Measurements from ENCODE around the gene TTC39A.
A peak's percentile ranks its signal among the peaks of the same experiment; 100 is the strongest.

TTC39A gene

DNA sequence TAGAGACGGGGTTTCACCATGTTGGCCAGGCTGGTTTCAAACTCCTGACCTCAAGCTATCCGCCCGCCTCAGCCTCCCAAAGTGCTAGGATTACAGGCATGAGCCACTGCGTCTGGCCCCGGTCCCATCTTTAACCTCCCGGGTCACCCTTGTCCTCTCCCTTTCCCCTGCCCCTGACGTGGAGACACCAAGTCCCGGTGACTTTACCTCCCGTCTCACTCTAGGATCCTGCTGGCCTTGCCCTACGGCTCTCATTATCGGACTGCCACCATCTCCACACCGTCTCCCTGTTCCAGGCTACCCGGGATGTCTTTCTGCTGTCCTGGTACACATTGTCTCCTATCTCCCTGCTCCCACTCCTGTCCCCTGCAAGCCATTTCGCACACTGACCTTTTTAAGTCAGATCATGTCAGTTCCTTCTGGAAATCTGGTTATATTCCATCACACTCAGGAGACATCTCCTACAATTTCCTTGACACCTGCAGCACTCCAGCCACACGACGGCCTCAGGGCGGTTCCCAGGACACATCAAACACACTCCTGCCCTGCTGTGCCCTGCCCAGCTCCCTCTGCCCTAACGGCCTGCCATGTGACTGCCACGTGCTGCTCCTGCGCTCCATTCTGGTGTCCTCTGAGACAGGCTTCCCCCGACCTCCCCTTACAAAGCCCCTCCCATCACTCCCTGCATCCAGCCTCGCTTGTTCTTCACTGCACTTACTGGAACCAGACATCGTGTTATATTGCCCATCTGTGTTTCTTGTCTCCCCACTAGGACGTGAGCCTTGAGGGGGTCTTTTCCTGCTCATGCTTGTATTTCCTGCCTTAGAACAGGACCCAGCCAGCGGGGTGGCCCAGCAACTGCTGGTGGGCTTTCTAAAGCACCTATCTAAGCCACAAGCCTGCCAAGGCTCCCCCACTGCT lies 32.7 kb downstream of the TTC39A start:
- ChIA-PET CTCF (interaction anchor here (0.6 to 1.7 kb wide), 10 partner anchors 8 to 138 kb away, joined by 3 to 5 read pairs (median 4); no protein-coding TSS in a partner anchor), POLR2A (interaction anchor here (1.5 kb wide), 2 partner anchors 9 to 62 kb away, joined by 4 to 8 read pairs; partner anchors contain the start of gene RNF11)
- TF ChIP-seq TARDBP (IDR thresholded peaks at IDR 0.05) = no peak
- TF ChIP-seq NFRKB (IDR thresholded peaks at IDR 0.05) = no peak
- TF ChIP-seq BHLHE40 (IDR thresholded peaks at IDR 0.05; ENCODE audit: borderline replicate concordance) = no peak
- no peak for TF ChIP-seq FOXA1 (IDR thresholded peaks at IDR 0.05)
- no peak for TF ChIP-seq ELF4 (IDR thresholded peaks at IDR 0.05)
- TF ChIP-seq SUZ12 (IDR thresholded peaks at IDR 0.05) = no peak
- TF ChIP-seq FOXM1 (IDR thresholded peaks at IDR 0.05; ENCODE audit: borderline replicate concordance) = no peak
- no peak for TF ChIP-seq LEF1 (IDR thresholded peaks at IDR 0.05; ENCODE audit: borderline replicate concordance)
- no peak for TF ChIP-seq SP1 (IDR thresholded peaks at IDR 0.05)
- TF ChIP-seq CTBP1 (IDR thresholded peaks at IDR 0.05; ENCODE audit: borderline replicate concordance) = no peak
- no peak for TF ChIP-seq ZNF384 (IDR thresholded peaks at IDR 0.05)
- TF ChIP-seq HDGF (IDR thresholded peaks at IDR 0.05; ENCODE audit: borderline replicate concordance) = no peak
- TF ChIP-seq FOXK2 (IDR thresholded peaks at IDR 0.05) = no peak
- TF ChIP-seq L3MBTL2 (conservative IDR thresholded peaks at IDR 0.05) = no peak
- TF ChIP-seq, protein P1, sequence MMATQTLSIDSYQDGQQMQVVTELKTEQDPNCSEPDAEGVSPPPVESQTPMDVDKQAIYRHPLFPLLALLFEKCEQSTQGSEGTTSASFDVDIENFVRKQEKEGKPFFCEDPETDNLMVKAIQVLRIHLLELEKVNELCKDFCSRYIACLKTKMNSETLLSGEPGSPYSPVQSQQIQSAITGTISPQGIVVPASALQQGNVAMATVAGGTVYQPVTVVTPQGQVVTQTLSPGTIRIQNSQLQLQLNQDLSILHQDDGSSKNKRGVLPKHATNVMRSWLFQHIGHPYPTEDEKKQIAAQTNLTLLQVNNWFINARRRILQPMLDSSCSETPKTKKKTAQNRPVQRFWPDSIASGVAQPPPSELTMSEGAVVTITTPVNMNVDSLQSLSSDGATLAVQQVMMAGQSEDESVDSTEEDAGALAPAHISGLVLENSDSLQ (IDR thresholded peaks at IDR 0.05) = no peak
- no peak for TF ChIP-seq ARNT (IDR thresholded peaks at IDR 0.05)
- DNase-seq (ENCODE audit: extremely low spot score) = no peak

DNA sequence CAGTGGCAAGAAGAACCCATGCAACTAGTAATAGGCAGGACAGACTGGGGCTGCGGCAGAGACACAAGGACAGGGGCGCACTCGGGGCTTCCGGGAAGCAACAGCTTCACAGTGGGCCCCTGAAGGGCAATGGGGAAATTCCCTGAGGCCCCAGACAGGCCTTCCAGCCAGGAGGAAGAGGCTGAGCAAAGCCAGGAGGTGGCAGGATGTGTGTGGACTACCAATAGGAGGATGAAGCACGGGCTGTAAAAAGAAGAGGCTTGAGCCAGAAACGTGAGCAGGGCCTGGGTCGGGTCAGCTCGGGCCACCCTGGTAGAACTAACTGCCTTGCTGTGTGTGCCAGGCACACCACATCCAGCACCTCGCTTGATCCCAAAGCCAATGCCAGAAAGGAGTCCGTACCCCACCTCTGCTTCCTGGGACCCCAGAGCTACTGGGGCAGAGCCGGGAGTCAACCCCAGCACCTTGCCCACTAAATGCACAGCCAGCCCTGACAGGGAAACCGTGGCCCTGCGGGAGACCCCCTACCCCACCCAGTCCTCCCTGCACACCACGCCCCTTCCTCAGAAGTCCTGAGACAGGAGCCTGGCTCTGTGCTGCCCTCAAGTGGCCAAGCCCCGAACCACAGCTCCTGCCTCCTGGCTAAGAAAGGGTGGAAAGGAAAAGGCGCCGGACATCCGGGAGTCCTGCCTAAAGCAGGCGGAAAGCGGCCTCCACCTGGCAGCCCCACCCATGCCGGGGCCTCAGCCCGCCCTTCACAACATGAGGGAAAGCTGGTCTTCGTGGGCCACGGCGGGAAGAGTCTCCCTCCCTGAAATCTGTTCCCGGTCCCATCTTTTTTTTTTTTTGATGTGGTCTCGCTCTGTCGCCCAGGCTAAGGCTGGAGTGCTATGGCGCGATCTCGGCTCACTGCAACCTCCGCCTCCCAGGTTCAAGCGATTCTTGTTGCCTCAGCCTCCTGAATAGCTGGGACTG lies 33.7 kb downstream of the TTC39A start:
- ChIA-PET POLR2A (interaction anchor here (0.6 to 1.5 kb wide), 4 partner anchors 10 to 61 kb away, joined by 3 to 8 read pairs (median 4); partner anchors contain the start of gene RNF11), CTCF (interaction anchor here (0.6 to 1.7 kb wide), 13 partner anchors 8 to 228 kb away, joined by 3 to 6 read pairs (median 4); no protein-coding TSS in a partner anchor)
- DNase-seq (ENCODE audit: extremely low spot score) = peak; percentile 87
- TF ChIP-seq ARNT (IDR thresholded peaks at IDR 0.05) (no peak), L3MBTL2 (conservative IDR thresholded peaks at IDR 0.05) (peak; percentile 88), BHLHE40 (IDR thresholded peaks at IDR 0.05; ENCODE audit: borderline replicate concordance) (no peak)

DNA sequence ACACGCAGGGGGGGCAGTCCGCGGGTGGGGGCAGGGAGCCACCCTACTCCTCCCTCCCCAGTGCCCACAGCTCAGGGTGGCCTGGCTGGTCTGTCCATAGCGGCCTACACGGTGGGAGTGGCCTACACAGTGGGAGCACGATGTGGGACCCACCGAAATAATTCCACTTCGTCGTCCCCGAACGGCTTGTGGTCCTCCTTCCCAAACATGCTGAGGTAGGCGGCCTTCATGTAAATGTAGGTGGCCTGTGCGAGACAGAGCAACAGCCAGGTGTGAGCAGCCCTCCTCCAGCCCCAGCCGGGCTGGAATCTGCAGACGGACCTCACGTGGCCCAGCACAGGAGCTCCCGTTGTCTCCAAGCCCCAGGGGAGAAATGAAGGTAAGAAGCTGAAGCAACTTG lies 34.4 kb downstream of the TTC39A start:
- TF ChIP-seq FOXA1 (IDR thresholded peaks at IDR 0.05) (no peak), NFRKB (IDR thresholded peaks at IDR 0.05) (no peak), L3MBTL2 (conservative IDR thresholded peaks at IDR 0.05) (no peak), HDGF (IDR thresholded peaks at IDR 0.05; ENCODE audit: borderline replicate concordance) (no peak), TARDBP (IDR thresholded peaks at IDR 0.05) (no peak), ARNT (IDR thresholded peaks at IDR 0.05) (no peak), FOXK2 (IDR thresholded peaks at IDR 0.05) (no peak), LEF1 (IDR thresholded peaks at IDR 0.05; ENCODE audit: borderline replicate concordance) (no peak), FOXM1 (IDR thresholded peaks at IDR 0.05; ENCODE audit: borderline replicate concordance) (no peak), BHLHE40 (IDR thresholded peaks at IDR 0.05; ENCODE audit: borderline replicate concordance) (no peak), ZNF384 (IDR thresholded peaks at IDR 0.05) (no peak), ELF4 (IDR thresholded peaks at IDR 0.05) (no peak), CTBP1 (IDR thresholded peaks at IDR 0.05; ENCODE audit: borderline replicate concordance) (no peak), SUZ12 (IDR thresholded peaks at IDR 0.05) (no peak)
- TF ChIP-seq, protein P1 (IDR thresholded peaks at IDR 0.05) = no peak
- ChIA-PET CTCF (interaction anchor here (1.2 to 1.7 kb wide), 6 partner anchors 9 to 105 kb away, joined by 3 to 5 read pairs (median 4); no protein-coding TSS in a partner anchor), POLR2A (no interaction called here)
- no peak for DNase-seq (ENCODE audit: extremely low spot score)

DNA sequence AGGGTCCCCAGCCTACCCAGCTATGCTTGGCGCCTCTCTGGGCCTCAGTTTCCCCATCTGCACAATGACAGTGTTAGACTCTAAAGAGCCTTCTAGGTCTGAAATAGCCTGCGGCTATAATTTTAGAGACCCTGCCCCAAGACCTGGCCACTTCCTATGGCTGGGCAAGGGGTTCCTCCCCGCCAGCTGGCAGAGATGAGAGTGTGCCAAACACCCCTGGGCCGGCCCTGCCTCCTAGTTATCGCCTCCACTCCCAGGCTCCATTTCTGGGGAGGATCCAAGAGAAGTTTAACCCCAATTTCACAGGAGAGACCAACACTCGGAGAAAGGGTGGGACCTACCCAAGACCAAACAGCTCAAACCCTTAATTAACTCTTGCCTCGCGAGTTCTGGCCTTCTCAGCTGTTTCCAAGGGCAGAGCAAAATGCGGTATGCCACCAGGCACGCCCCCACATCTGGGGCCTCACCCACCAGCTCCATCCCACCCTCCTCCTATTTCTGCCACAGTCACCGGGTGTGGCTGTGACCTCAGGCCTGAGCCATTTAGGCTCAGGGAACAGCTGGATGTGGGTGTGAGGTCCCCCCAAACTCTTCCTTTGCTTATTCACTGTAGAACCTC lies 35.7 kb downstream of the TTC39A start:
- POLR2A ChIA-PET = no interaction called here
- DNase-seq (ENCODE audit: extremely low spot score) = no peak
- CTCF ChIA-PET = interaction anchor here (1.2 to 1.6 kb wide), 3 partner anchors 11 to 37 kb away, joined by 3 to 5 read pairs (median 4); no protein-coding TSS in a partner anchor
- TF ChIP-seq SUZ12 (IDR thresholded peaks at IDR 0.05) (no peak), NFRKB (IDR thresholded peaks at IDR 0.05) (no peak), ZNF384 (IDR thresholded peaks at IDR 0.05) (no peak), FOXK2 (IDR thresholded peaks at IDR 0.05) (no peak), HDGF (IDR thresholded peaks at IDR 0.05; ENCODE audit: borderline replicate concordance) (no peak), FOXA1 (IDR thresholded peaks at IDR 0.05) (no peak), TARDBP (IDR thresholded peaks at IDR 0.05) (no peak), LEF1 (IDR thresholded peaks at IDR 0.05; ENCODE audit: borderline replicate concordance) (no peak), L3MBTL2 (conservative IDR thresholded peaks at IDR 0.05) (no peak), ARNT (IDR thresholded peaks at IDR 0.05) (no peak), ELF4 (IDR thresholded peaks at IDR 0.05) (no peak), SP1 (IDR thresholded peaks at IDR 0.05) (no peak), CTBP1 (IDR thresholded peaks at IDR 0.05; ENCODE audit: borderline replicate concordance) (no peak)
- TF ChIP-seq, protein P1 (IDR thresholded peaks at IDR 0.05) = no peak

All from HEK293T (cell line).